GM19328 (cell line): ENCODE measurements around the gene CNOT1.

ENCODE experiments used
- ATAC-seq: cut with Tn5 transposase; IDR thresholded peaks from one replicate; pipeline ENCODE4 v1.9.1; 2021; ENCODE audit warnings: mild to moderate bottlenecking, moderate library complexity; ENCODE audit not compliant: unreplicated experiment

The CNOT1 gene

DNA sequence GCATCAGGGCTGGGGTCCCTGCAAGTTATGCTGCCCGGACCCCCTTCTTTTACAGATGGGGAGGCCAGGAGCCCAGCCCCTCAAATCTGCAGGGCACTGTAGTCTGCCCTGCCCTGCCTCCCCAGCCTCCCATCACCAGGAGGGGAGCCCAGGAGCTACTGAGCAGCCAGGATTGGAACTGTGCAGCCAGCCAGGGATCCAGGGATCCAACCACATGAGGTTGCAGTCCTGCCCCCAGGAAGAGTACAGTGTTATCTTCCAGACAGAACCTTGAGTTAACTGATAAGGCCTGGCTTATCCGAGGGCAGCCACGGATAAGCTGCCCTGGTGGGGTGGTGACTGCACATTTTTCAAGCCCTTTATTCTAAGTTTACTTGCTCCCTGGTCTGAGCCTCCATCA lies 141.1 kb downstream of the CNOT1 start:
- ATAC-seq = no peak

GRCh38 chr16:58487566-58488351 lies 141.9 kb downstream of the CNOT1 start:
- no peak for ATAC-seq

DNA sequence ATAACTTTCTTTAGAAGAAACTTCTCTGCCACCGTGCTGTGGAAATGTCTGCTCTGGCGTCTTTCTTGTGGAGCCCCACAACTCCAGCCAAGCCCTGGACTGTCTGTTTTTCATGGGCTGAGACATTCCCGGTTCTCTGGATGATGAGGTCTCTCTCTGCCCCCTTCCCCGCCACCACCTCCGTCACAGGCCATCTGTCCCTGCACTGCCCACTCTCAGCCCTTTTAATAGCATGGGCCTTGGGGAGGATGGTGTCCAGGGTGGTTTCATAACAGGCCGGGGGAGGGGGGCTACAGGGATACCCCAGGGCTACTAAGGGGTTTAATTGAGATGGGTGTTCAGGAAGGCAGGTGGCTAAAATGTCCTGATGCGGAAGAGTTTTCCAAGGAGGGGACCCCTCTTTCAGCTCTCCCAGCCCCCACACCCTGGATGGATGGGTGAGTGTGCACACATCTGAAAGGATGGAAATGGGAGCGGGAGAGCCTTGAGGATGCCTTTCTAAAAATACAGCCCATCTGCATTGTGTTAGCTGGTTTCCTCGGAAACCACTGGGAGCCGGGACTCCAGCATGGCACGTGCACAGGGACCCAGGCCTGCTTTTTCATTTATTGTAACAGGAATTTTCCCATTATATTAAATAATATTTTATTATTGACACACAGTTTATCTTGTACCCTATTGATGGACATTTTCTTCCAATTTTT lies 144.3 kb downstream of the CNOT1 start:
- ATAC-seq = no peak

DNA sequence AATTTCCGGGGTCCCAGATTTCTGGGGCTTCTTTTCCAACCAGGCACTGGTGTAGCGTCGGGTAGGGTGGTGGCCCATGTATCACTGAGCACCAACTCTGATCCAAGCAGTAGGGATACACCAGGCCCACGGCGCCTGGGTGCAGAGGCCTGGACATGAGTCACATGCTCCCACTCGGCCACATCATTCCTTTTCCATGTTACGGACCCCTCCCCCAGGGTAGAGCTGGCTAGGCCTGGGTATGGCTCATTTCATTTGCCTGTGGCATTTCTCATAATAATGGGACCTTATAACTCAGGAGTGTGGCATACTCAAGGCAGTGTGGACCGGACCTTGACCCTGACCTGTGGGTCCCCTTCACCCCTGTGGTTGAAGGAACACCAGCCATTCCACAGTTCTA lies 147.7 kb downstream of the CNOT1 start:
- no peak for ATAC-seq

GRCh38 chr16:58481226-58481869 lies 148.3 kb downstream of the CNOT1 start:
- ATAC-seq = no peak

- no peak for ATAC-seq
Measured at GRCh38 chr16:58478427-58478826, 151.2 kb downstream of the CNOT1 start.

DNA sequence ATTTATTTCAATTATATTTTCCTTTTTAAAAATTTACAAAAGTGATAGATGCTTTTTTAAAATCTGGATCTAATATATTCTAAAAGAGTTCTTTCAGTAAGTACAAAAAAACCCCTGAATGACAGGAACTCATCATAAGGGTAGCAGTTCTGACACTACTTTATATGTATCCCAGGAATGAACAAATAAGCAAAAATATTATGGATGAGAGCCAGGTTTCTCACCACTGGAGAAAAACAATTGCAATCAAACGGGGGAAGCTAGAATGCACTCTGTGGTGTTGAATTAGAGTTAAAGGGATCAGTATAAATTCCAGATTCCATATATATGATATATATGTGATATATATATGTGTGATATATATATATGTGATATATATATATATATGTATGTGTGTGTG lies 152.8 kb downstream of the CNOT1 start:
- no peak for ATAC-seq

- ATAC-seq = no peak
Measured at GRCh38 chr16:58475091-58475619, 154.5 kb downstream of the CNOT1 start.

- no peak for ATAC-seq
Measured at GRCh38 chr16:58474296-58474695, 155.3 kb downstream of the CNOT1 start.

GRCh38 chr16:58472827-58473226 lies 156.8 kb downstream of the CNOT1 start:
- no peak for ATAC-seq

DNA sequence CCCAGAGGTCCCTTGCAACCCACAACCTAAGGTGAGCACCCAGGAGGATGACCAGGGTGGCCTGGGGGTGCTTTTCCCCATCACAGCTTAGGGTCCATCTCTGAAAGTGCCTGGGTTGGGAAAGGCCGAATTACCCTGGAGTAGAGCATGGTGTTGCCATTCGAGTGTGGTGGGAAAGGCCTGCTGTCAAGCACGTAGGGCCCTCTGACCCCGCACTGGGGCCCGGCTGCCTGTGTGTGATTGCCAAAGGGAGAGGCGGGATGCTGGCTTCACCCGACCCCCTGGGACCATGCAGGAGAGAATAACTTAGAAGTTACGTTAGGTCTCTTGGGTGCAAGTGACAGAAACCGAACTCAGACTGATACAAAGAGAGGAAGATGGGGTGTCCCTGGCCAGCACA lies 157.4 kb downstream of the CNOT1 start:
- no peak for ATAC-seq

DNA sequence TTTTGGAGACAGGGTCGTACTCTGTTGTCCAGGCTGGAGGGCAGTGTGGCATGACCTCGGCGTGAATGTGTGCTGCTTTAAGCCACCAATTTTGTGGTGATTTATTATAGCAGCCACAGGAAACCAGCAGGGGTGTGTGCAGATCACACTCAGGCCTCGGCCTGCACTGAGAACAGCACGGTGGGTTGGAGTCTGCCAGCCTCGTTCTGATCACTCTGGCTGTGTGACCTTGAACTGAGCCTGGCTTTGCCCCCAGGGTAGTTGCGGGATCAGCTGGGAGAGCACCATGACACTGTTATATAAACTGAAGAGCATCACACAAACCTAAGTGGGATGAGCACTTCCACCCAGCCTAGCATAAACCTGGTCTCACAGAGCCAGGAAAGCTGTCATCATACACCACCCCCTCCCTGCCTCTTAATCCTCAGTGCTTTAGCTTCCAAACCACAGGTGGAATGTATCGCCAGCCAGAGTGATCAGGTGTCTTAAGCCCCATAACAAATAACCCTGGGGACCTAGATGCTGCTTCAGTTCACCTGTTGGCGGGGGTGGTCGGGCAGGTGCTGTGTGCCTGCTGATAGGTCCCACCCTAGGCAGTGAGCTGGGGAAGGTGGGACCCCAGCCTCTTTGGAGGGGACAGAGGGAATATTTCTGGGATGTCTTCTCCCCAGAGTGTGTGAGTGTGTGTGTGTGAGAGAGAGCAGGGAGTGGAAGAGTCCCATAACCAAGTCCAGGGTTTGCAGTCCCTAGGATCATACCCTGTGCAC lies 158.2 kb downstream of the CNOT1 start:
- ATAC-seq = no peak
